ENCODE data around the gene ARHGAP6.

The ARHGAP6 gene

DNA sequence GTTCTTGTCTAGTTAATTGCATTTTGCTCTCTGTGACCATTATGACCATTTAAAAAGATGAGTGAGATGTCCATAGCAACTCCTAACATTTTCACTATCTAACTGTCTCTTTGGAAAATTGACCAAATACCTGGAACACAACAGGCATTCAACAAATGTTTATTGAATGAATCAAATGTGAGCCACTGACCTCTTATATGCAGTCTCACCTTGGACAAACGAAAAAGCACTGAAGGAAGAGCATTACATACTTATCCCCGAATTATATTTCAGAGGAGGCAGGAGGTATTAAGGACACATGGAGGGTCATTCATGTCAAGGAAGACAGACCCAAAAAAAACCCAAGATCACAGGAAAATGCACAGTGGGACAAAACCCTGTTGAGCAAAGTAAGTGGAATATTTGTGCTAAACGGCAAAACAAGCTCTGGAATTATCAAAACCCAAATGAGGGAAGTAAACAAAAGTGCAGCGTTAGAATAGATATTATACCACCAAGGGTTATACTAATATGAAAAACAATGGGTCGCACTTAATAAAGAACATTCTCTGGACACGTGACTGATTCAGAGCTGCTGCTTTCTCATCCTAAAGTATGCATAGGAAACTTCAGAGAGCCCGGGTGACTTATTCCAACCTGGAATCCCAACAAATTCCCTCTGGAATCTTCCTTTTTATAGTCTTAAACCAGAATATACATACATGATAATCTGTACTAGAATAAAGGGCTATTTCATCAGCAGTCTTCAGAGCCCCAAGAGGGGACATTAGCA is 240.6 kb downstream of the ARHGAP6 start:
- no peak for DNase-seq (ENCODE audit: low read depth)

- DNase-seq (ENCODE audit: low read depth), result no peak
These were observed 241.8 kb downstream of the ARHGAP6 start for GRCh38 chrX:11423949-11424348.

- DNase-seq (ENCODE audit: low read depth), result no peak
These were observed 242.3 kb downstream of the ARHGAP6 start for GRCh38 chrX:11423362-11423818.

DNA sequence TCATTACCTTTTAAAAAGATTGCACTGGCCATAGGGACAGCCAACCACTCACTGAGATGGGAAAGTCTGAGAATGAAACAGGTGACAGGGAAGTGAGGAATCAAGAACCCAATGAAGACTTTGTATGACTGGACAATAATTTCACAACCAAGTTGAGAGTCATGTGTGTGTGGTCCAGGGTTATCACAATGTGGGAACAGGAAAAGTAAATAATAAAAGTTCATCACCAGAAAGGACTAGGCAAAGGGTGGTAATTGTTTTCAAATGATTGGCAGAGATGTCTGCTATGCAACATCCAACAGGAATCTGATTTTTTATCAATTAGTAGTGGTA is 243.2 kb downstream of the ARHGAP6 start:
- DNase-seq (ENCODE audit: low read depth), result no peak

GRCh38 chrX:11421805-11422524 is 243.8 kb downstream of the ARHGAP6 start:
- no peak for DNase-seq (ENCODE audit: low read depth)

- no peak for DNase-seq (ENCODE audit: low read depth)
These were observed 244.9 kb downstream of the ARHGAP6 start for GRCh38 chrX:11420851-11421250.

GRCh38 chrX:11419102-11419501 is 246.6 kb downstream of the ARHGAP6 start:
- no peak for DNase-seq (ENCODE audit: low read depth)

DNA sequence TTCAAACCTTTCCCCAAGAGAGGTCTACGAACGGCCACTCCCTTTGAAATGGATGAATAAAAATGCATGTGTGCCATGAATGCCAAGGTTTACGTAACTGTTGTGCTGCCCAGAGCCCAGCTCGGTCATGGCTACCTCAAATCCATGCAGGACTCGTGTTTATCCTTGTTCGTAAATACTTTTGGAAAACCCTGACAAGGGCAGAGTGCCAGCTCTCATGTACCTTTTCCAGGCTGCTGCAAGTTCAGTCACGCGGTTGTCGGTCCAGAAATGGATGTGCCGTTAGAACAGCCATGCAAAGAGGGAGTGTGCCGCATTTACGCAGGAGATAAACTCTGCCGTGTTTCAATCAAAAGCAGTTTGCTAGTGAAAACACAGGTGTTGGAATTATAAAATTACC is 249.1 kb downstream of the ARHGAP6 start:
- no peak for DNase-seq (ENCODE audit: low read depth)

GRCh38 chrX:11414091-11414490 is 251.6 kb downstream of the ARHGAP6 start:
- no peak for DNase-seq (ENCODE audit: low read depth)

GRCh38 chrX:11412715-11413623 is 252.8 kb downstream of the ARHGAP6 start:
- DNase-seq (ENCODE audit: low read depth), result no peak

DNA sequence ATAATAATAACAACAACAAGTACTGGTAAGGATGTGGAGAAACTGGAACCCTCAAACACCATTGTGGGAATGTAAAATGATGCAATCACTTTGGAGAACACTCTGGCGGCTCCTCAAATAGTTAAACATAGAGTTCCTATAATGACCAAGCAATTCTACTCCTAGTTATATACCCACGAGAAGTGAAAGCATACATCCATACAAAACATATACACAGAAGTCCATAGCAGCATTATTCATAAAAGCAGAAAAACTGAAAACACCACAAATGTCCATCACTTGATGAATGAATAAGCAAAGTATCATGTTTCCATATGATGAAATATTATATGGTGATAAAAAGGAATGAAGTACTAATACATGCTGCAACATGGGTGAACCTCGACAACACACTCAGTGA is 255.8 kb downstream of the ARHGAP6 start:
- DNase-seq (ENCODE audit: low read depth), result no peak

GRCh38 chrX:11408783-11409182 is 256.9 kb downstream of the ARHGAP6 start:
- no peak for DNase-seq (ENCODE audit: low read depth)

DNA sequence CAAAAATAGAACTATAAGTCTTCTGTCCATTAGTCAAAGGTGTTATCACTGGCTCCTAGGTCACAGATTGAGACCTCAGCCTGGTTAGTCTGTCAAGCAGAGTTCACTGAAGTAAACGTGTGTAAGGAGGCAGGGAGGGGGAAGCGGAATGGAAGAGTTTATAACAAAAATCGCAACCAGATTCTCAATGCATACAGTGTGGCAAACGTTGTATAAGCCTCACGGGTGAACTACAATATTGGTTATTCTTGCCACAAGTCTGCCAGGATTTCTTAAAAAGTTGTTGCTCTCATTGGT is 257.7 kb downstream of the ARHGAP6 start:
- no peak for DNase-seq (ENCODE audit: low read depth)

DNA sequence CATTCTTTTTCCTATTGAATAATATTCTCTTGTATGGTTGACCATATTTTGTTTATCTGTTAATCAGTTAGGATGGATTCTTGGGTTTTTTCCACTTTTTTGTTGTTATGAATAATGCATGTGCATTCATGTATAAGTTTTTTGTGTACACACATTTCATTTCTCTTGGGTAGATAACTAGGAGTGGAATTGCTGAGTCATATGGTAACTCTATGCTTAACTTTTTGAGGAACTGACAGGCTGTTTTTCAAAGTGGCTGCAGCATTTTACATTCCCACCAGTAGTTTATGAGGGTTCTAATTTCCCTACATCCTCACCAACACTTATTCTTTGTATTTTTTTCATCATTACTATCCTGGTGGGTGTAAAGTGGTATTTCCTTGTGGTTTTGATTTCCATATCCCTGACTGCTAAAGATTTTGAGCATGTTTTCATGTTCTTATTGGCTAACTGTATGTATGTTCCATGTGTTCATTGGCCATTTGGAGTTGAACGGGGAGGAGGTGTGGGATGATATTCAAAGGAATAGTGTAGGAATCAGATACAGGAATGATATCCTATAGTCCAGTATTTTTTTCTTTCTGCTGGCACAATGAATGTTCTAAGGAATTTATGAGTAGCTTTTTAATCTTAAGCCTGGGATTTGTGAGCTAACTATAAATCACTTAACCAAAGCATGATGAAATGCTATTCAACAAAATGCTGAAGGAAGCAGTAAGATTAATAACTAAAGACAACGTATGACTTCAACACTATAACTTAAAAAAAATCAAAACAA is 258.2 kb downstream of the ARHGAP6 start:
- no peak for DNase-seq (ENCODE audit: low read depth)

DNA sequence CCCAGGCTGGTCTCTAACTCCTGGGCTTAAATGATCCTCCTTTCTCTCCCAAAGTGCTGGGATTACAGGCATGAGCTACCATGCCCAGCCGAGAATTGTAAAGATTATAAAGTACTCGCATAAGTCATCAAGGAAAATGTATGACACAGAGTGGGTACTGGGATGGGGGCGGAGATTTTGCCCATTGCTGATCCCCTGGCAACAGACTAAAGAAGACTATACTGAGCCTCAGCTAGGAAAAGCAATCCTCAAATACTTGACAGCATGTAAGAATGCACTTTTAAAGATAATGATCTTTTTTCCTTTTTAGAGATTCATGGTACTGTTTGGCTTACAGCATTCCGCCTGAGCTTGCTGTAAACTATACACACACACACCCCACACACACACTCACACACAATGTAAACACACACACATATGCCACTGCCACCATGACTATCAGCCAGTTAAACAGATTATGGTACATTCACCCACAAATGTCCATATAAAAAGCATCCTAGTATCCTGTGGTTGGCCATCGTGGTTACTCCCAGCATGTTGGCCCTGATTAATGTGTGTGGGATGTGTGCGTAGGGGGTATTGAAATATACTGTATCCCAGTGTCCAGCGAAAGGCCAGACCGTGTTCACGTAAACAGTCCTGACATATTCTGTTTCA is 259.5 kb downstream of the ARHGAP6 start:
- no peak for DNase-seq (ENCODE audit: low read depth)

- DNase-seq (ENCODE audit: low read depth), result no peak
These were observed 262.1 kb downstream of the ARHGAP6 start for GRCh38 chrX:11403631-11404030.

- no peak for DNase-seq (ENCODE audit: low read depth)
These were observed 263.8 kb downstream of the ARHGAP6 start for GRCh38 chrX:11401966-11402365.

GRCh38 chrX:11399489-11400094 is 266.1 kb downstream of the ARHGAP6 start:
- DNase-seq (ENCODE audit: low read depth), result no peak

DNA sequence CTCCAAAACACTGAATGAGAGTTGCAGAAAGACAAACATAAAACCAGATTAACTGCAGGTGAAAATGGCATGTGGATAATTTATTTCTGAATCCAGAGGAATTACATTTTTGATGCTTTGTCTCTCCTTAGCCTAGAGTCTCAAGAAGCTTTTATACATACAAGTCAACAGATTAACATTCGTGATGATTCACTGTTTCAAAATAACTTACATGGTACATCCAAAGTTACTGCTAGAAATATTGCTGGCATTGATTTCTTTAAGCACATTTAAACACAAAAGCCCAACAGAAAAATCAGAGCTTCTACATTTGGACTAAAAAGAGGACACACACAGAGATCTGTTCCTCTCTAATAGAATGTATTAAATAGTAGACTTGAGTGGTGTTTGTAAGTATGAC is 266.9 kb downstream of the ARHGAP6 start:
- DNase-seq (ENCODE audit: low read depth), result no peak

GRCh38 chrX:11398139-11398538 is 267.6 kb downstream of the ARHGAP6 start:
- DNase-seq (ENCODE audit: low read depth), result no peak

DNA sequence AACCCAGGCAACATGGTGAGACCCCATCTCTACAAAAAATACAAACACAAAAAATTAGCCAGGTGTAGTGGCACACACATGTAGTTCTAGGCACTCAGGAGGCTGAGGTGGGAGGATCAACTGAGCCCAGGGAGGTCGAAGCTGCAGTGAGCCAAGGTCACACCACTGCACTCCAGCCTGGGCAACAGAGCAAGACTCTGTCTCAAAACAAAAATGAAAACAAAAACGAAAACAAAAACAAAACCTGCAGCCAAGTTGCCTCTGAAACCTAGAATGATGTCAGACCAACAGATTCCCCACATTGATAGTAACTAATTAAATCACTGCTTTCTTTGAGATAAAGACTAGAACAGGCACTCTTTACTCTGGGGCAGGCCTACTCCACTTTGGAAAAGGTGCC is 268.0 kb downstream of the ARHGAP6 start:
- no peak for DNase-seq (ENCODE audit: low read depth)
